IMR-90 (cell line): ENCODE results near the gene TMEM181.

Experiments used
- CTCF ChIP-seq: conservative IDR thresholded peaks from 2 replicates; pipeline ENCODE4 v1.5.1; 2012; ENCODE audit warnings: mild to moderate bottlenecking, low read depth, low read length, improper control_type of control experiment
- ELK1 ChIP-seq: fragments of 150-350 bp; IDR thresholded peaks from 2 replicates; pipeline ENCODE4 v1.6.1; 2016; ENCODE audit warnings: low read depth, mild to moderate bottlenecking, low read length, moderate library complexity, borderline replicate concordance
- MXI1 ChIP-seq: IDR thresholded peaks from 2 replicates; pipeline ENCODE4 v1.6.1; 2012; ENCODE audit warnings: low read depth, mild to moderate bottlenecking, low read length, moderate library complexity, borderline replicate concordance
- POLR2A ChIP-seq: IDR thresholded peaks from 2 replicates; pipeline ENCODE4 v1.6.1; 2012; ENCODE audit warnings: mild to moderate bottlenecking, low read depth, low read length
- RAD21 ChIP-seq: IDR thresholded peaks from 2 replicates; pipeline ENCODE4 v1.6.1; 2012; ENCODE audit warnings: low read length, improper control_type of control experiment

- TF ChIP-seq CTCF (no peak), POLR2A (no peak), MXI1 (no peak), RAD21 (no peak), ELK1 (no peak)
Measured at GRCh38 chr6:158611039-158611438, 51.1 kb downstream of the TMEM181 start.
